Activated CD4-positive, CD25-positive, alpha-beta regulatory T cell treated with anti-CD3 and anti-CD28 coated beads, Interleukin-2, amount 50 U/mL, for 16 hours (primary cell): ENCODE data around the gene KCNQ5.
"Not testable (repeated sequence)": the region's sequence is repeated elsewhere in the genome, so short reads cannot be mapped to it uniquely, and the experiment has no call there.

ENCODE experiments used
- DNase-seq: peaks from one replicate; pipeline ENCODE4 v3.0.0-alpha.2; 2020; ENCODE audit warnings: low read depth, low spot score

Gene KCNQ5

DNA sequence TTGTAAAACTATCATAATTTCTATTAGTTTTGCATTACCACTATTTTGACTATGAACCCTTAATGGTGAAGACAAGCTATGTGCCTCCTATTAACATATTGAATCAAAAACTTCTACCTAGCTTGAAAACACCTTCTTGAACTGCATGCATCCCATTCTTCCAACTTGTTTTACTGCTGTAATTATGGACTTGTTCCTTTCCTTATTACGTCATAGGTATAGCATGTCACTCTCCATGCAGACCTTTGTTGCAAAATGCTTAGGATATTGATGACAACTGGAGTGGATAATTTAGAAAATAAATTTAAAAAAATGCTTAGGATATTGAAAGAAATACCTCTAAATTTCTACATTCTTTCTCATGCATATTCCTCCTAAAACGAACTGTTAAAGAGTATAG is 219.3 kb downstream of the KCNQ5 start:
- no peak for DNase-seq

DNA sequence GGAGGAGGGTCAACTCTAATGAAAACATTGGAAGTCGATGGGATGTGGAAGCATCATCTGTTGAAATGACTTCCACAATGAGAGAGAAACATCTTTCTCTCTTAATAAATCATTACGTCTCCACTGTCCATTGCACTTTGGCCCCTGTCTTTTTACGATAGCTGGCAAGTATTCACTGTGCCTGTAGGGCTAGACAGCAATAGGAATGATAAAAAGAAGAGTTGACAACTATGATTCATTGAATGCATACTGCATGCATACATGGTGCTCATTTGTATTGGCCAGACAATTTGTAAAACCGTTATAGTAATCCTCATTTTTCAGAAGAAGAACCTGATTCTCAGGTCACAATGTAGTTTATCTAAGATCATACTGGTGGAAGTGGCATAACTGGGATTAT is 220.3 kb downstream of the KCNQ5 start:
- no peak for DNase-seq

DNA sequence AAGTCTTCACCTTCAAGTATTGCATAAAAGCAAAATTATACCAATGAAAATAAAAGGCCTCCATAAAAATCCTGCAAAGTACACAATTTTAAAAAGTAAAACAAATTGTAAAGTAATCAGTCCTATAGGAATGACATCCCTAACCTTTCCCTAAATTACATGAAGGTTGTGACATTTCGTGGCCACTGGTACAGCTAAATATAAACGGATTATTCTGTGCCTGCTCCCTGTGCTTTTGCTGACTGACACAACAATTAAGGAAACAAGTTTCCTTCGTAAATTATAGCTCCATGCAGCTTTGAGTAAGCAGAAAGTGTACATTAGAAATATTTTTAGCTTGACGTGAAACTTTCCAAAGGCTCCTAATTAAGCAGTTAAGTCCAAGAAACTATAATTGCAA is 222.8 kb downstream of the KCNQ5 start:
- no peak for DNase-seq

DNA sequence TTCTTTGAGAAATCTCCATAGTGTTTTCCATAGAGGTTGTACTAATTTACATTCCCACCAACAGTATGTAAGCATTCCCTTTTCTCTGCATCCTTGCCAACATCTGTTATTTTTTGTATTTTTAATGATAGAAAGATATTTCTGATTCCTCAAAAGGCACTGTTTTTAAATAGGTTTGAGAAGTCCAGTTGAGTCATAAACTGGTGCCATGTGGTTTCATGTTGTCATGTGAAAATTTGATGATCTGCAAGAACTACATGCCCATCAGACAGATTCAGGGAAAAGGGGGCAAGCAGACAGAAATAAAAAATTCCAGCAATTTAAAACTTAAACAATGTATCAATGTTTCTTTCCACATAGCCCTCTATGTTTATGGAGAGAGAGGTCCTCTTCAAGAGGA is 227.5 kb downstream of the KCNQ5 start:
- DNase-seq, result no peak

GRCh38 chr6:72850040-72850439 is 228.2 kb downstream of the KCNQ5 start:
- no peak for DNase-seq

- DNase-seq, result no peak
These were observed 228.6 kb downstream of the KCNQ5 start for GRCh38 chr6:72850469-72850868.

DNA sequence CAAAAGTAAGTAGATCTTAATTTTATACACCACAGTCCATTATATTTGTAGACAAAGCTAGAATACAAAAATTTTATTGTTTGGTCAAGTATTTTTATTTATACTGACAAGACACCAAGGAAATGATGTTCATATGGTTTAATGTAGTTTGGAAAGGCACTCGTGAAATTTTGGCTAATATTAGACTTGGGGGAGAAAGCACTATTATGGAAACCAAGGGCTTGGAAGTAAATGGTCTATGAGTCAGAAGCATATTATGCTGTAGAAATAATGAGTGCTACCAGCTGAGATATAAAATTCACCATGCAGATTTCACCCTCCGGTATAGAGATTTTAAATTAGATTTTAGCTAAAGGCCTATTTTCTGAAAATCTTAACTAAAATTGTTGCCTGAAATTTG is 233.6 kb downstream of the KCNQ5 start:
- no peak for DNase-seq

GRCh38 chr6:72856801-72857200 is 234.9 kb downstream of the KCNQ5 start:
- DNase-seq, result no peak

- no peak for DNase-seq
These were observed 236.1 kb downstream of the KCNQ5 start for GRCh38 chr6:72857791-72858585.

DNA sequence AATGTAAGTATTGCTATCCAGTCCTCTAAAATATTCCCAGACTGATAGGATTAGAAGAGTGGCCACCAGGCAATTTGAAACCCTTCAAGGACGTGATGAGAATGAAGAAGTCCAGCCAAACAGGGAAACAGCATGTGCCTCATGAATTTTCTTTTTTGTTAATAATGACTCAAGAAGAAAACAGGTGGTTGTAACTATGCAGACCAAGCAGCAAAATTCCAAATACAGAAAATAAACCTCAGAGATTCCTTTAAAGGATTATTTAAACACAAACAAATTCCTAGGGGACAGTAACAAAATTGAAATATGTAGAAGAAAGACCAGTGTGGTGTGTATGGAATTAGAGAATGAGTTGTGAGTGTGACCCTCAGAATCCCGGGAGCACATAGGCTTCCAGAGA is 239.2 kb downstream of the KCNQ5 start:
- no peak for DNase-seq

GRCh38 chr6:72861935-72862432 is 240.1 kb downstream of the KCNQ5 start:
- DNase-seq, result no peak

GRCh38 chr6:72863131-72863530 is 241.3 kb downstream of the KCNQ5 start:
- DNase-seq, result no peak

DNA sequence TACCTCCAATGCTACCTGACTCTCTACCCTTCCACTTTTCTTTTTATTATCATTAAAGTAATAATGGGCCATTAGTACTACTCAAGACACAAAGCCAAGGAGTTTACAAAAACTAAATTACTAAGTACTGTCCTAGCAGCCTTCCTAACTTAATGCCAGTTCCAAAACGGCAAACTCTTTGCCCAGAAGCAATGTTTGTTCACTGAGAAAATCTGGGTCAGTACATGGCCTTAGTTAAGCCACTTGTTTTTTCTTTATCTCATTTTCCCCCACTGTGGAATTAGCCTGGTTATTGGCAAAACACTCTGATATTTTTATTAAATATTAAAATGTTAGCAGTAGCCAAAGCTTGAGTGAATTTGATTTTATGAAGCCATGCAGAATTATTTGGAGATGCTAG is 242.4 kb downstream of the KCNQ5 start:
- DNase-seq, result no peak

GRCh38 chr6:72864799-72865198 is 242.9 kb downstream of the KCNQ5 start:
- no peak for DNase-seq

DNA sequence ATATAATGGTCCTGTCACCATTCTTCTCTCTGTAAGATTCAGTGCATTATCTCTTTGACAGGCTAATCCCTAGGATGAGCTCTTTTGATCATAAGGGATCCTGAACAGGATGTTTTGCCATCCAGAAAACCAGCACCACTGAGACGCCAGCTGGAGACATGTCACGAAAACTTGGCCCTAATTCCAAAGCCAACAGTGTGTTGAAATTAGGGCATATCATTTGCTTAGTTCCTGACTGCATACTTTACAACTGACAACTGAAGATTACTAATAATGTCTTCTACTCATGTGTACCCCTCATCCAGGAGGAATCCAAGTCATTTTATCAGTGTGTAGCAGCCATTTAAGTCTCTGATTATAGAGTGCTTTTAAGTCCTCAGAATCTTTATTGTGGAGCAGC is 243.6 kb downstream of the KCNQ5 start:
- no peak for DNase-seq

GRCh38 chr6:72869621-72870020 is 247.8 kb downstream of the KCNQ5 start:
- DNase-seq, result no peak

- no peak for DNase-seq
These were observed 251.6 kb downstream of the KCNQ5 start for GRCh38 chr6:72873433-72873832.

GRCh38 chr6:72876256-72876655 is 254.4 kb downstream of the KCNQ5 start:
- DNase-seq, result no peak

DNA sequence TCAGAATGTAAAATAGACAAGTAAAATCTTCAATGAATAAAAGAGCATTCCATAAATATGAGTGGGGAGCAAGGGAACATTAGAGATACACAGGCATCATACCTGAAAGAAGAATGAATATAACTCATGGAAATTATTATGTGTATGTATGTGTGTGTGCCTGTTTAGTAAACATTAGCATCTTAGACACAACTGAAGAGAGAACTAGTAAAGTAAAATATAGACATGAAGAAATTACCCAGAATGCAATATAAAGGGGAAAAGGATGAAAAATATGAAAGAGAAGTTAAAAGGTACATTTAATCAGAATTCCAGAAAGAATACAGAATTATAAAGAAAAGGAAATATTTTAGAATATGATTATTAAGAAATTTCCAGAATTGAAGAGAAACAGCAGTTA is 264.3 kb downstream of the KCNQ5 start:
- DNase-seq, result no peak

DNA sequence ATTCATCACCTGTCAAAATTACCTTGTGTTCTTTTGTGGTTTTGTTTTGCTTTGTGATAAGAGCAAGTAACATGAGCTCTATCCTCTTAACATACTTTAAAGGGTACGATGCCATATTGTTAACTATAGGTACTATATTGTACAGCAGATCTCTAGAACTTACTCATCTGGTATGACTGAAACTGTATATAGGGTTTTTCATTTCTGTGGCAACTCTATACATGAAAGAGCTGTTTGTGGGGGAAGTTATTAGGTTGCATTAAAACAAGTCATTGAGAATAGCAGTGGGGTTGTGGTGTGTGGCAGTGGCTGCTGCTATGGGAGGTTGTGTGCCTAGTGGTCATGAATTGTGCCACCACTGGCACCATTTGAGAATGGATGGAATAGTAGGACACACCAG is 268.4 kb downstream of the KCNQ5 start:
- DNase-seq, result no peak

- no peak for DNase-seq
These were observed 268.8 kb downstream of the KCNQ5 start for GRCh38 chr6:72890671-72891070.

DNA sequence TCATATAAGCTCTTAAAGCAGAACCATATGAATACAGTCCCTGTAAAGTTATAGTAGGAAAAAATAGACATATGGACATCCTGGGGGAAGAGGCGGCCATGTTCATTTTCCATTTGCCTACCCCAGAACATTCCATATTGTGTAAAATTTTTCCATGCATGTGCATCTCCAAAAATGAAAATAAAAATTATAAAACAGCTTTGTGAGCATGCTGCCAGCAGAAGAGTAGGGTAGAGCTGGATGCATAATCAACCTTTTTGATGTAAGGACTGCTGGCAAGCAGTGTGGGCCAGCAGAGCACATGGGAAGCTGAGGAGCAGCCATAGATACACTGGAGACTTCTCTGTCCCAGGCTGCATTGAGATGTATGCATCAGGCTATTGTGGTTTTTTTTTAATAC is 271.0 kb downstream of the KCNQ5 start:
- no peak for DNase-seq

- no peak for DNase-seq
These were observed 272.2 kb downstream of the KCNQ5 start for GRCh38 chr6:72894091-72894490.

DNA sequence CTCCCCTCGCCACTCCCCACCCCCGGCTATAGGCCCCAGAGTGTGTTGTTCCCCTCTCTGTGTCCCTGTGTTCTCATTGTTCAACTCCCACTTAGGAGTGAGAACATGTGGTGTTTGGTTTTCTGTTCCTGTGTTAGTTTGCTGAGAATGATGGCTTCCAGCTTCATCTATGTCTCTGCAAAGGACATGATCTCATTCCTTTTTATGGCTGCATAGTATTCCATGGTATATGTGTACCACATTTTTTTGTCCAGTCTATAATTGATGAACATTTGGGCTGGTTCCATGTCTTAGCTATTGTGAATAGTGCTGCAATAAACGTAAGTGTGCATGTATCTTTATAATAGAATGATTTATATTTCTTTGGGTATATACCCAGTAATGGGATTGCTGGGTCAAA is 276.4 kb downstream of the KCNQ5 start:
- not testable (repeated sequence) for DNase-seq
